Psoas muscle (tissue), 8 donors: ENCODE results near the gene PTHLH. TPM values are rescaled to one million over a fixed set of nuclear protein-coding genes. Genes with fewer than 3 reads are reported as not detected.

Experiments
- ATAC-seq, 4 donors: fragments of 200-7000 bp; cut with Tn5 transposase; one replicate each; pipeline ENCODE4 v1.9.1; 2020; ENCODE audit warnings: moderate library complexity in 3 of 4, mild to moderate bottlenecking in 2 of 4
- DNase-seq, 2 donors: peaks; one replicate each; pipeline ENCODE4 v3.0.0-alpha.2; 2020
- H3K27ac ChIP-seq: fragments of 200-600 bp; one replicate; pipeline ENCODE4 v1.8.0; 2022
- H3K27me3 ChIP-seq, 3 donors: fragments of 200-600 bp in 1 of 3; one replicate each; pipeline versions ENCODE4 v1.6.1 to v1.8.0; 2013 to 2022; ENCODE audit warnings: low read length in 2 of 3, mild to moderate bottlenecking in 2 of 3, moderate library complexity in 1 of 3; ENCODE audit not compliant: insufficient read depth in 3 of 3
- H3K36me3 ChIP-seq, 2 donors: fragments of 200-600 bp in 1 of 2; one replicate each; pipeline versions ENCODE4 v1.6.1 to v1.8.0; 2013 to 2022; ENCODE audit warnings: low read depth in 1 of 2, mild to moderate bottlenecking in 1 of 2, moderate library complexity in 1 of 2; ENCODE audit not compliant: insufficient read depth in 1 of 2
- H3K4me1 ChIP-seq: fragments of 200-600 bp; one replicate; pipeline ENCODE4 v1.8.0; 2022
- H3K4me3 ChIP-seq: fragments of 200-600 bp; one replicate; pipeline ENCODE4 v1.8.0; 2022; ENCODE audit warnings: mild to moderate bottlenecking
- H3K9me3 ChIP-seq: fragments of 200-600 bp; one replicate; pipeline ENCODE4 v1.8.0; 2022
- WGBS, 3 donors: extraction: QIAGEN DNeasy Blood & Tissue Kit; methylation state at CpG; one replicate each; pipeline versions ENCODE4 v1.1.6 to v1.1.7; 2013; 5-methylcytosine and 5-hydroxymethylcytosine counted together
- intact Hi-C, 2 donors: fragments of 100-400 bp; cut with DNase I; formaldehyde crosslinking; loops; one replicate each; pipeline versions ENCODE4 v1.11.0 to v1.14.2; 2022
- polyA plus RNA-seq, 3 donors: library from polyadenylated mRNA; stranded (reverse); fragments of 200-250 nt; gene quantifications; one replicate each; pipeline ENCODE4 v1.2.3, GENCODE V29; 2013
- total RNA-seq, 4 donors: library from RNA; stranded (reverse); fragmentation: NEBNext Ultra II Directional in 2 of 4; extraction: Animal tissue kit (Norgen Biotek cat#: 25700) in 2 of 4; gene quantifications; one replicate each; pipeline versions ENCODE4 v1.2.1 to v1.2.4, GENCODE V29; 2021 to 2023
- TF ChIP-seq, protein P1 (sequence below): fragments of 200-600 bp; IDR thresholded peaks from one replicate; pipeline ENCODE4 v1.8.0; 2022; ENCODE audit warnings: antibody characterized with exemption
- donor health status: healthy with polysubstance abuse.
- donor health status: DM: no; HTN: no; CAD: no; lungs with moderate emphysema.
- donor health status: Bipolar disorder and iron deficiency.
- donor health status: healthy.
- donor health status: DM: yes; HTN: yes; CAD: no.
- donor health status: DM: no; HTN: no; CAD: no.
- donor health status: DM: no; HTN: no; CAD: no.
- donor health status: DM: yes; HTN: yes; CAD: no.

PTHLH gene
- total and polyA plus RNA-seq, 7 donors: 0.08 to 0.54 (median 0.25) TPM; not detected in 3

DNA sequence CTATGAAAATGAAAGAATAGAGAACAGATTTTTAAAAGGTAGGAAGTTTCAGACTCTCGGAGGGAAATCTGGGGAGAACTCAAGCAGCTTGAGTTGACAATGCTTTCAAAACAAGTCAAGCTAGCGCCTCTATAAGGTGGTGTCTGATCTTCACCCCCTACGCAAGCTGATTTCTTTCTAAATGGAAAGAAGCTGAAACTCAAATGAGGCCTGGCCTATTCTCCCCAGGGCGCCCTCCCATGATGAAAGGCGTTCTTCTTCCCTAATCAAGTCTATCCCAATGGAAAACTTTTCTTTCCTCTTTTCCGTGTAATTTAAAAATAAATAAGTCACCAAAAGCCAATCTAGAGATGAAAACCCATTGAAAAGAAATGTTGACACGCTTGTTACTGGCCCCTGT, 20.6 kb downstream of the PTHLH start:
- WGBS, 3 donors: 66 to 85% (median 79%) methylated on average over 7 of the region's 7 CpGs
- H3K9me3 ChIP-seq: no peaks in the 10 kb centered on the region
- DNase-seq: no peak
- no peak overlapping the region for H3K4me3 ChIP-seq
- H3K27me3 ChIP-seq: no peaks in the 10 kb centered on the region
- no peaks in the 10 kb centered on the region for H3K4me1 ChIP-seq
- no peak overlapping the region for H3K27ac ChIP-seq
- TF ChIP-seq, protein P1, sequence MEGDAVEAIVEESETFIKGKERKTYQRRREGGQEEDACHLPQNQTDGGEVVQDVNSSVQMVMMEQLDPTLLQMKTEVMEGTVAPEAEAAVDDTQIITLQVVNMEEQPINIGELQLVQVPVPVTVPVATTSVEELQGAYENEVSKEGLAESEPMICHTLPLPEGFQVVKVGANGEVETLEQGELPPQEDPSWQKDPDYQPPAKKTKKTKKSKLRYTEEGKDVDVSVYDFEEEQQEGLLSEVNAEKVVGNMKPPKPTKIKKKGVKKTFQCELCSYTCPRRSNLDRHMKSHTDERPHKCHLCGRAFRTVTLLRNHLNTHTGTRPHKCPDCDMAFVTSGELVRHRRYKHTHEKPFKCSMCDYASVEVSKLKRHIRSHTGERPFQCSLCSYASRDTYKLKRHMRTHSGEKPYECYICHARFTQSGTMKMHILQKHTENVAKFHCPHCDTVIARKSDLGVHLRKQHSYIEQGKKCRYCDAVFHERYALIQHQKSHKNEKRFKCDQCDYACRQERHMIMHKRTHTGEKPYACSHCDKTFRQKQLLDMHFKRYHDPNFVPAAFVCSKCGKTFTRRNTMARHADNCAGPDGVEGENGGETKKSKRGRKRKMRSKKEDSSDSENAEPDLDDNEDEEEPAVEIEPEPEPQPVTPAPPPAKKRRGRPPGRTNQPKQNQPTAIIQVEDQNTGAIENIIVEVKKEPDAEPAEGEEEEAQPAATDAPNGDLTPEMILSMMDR: no peak
- intact Hi-C loops: no loop called here
- no peak for ATAC-seq
- H3K36me3 ChIP-seq: no peaks in the 10 kb centered on the region

GRCh38 chr12:27946421-27946820, 26.1 kb downstream of the PTHLH start:
- TF ChIP-seq, protein P1: no peak
- H3K27me3 ChIP-seq: no peaks in the 10 kb centered on the region
- no peaks in the 10 kb centered on the region for H3K36me3 ChIP-seq
- 83 to 98% (median 94%) methylated on average over 1 of the region's 1 CpG for WGBS, 3 donors
- no peaks in the 10 kb centered on the region for H3K4me1 ChIP-seq
- ATAC-seq (no peak), DNase-seq (no peak)
- H3K27ac ChIP-seq: no peak overlapping the region
- H3K9me3 ChIP-seq: no peaks in the 10 kb centered on the region
- intact Hi-C loops: no loop called here
- no peak overlapping the region for H3K4me3 ChIP-seq

DNA sequence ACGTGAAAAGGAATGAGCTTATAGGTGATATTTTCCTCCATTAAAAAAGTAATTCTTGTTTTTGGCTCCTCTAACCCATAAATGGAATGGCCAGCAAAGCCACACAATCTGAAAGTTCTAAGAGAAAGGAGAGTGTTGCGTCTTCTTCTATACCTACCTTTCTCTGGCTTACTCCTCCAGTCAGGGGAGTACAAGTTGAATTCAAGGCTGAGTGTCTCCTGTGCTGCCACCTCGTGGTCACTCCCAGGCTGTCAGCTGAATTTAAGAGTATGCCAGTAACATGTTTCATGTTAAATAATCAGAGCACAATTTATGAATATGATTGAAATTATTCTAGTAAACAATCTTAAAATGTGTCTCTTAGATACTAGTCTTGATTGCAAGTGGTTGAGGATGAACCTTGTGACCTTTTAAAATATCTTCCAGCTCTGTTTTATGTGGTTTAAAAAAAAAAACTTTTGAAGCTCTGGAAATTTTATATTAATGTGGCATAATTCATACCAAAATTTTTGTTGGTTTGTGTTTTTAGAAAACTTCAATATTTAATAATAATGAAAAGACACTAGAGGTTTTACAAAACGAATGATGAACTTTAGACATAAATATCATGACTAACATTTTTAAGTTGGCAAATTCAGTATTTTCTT, 31.7 kb downstream of the PTHLH start:
- ATAC-seq (peak in 3 of 4 donors; percentile 51 to 58 (median 55)), DNase-seq (peak; percentile 56 to 73)
- Histone ChIP-seq H3K4me1 (no peaks in the 10 kb centered on the region), H3K9me3 (no peaks in the 10 kb centered on the region), H3K4me3 (no peak overlapping the region), H3K36me3 (no peaks in the 10 kb centered on the region), H3K27me3 (no peaks in the 10 kb centered on the region), H3K27ac (no peak overlapping the region)
- TF ChIP-seq, protein P1: peak; percentile 56
- 36 to 43% (median 41%) methylated on average over 4 of the region's 4 CpGs for WGBS, 3 donors
- intact Hi-C loops: loop anchor here in 1 of 2 donors (2.0 kb wide), 1 partner anchor 208 kb away; no protein-coding TSS in a partner anchor

DNA sequence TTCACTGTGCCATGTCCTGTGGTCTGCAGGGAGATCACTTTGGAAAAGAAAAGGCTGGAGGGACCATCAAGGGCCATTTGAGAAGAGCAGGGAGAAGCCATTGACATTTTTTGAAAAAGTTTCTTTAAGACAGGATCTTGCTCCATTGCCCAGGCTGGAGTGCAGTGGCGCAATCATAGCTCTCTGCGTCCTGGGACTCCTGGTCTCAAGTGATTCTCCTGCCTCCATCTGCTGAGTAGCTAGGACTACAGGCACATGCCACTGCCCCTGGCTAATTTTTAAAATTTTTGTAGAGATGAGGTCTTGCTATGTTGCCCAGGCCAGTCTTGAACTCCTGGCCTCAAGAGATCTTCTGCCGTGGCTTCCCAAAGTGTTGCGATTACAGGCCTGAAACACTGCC, 32.3 kb downstream of the PTHLH start:
- Histone ChIP-seq H3K27ac (no peak overlapping the region), H3K4me1 (no peaks in the 10 kb centered on the region), H3K36me3 (no peaks in the 10 kb centered on the region), H3K9me3 (no peaks in the 10 kb centered on the region), H3K27me3 (no peaks in the 10 kb centered on the region), H3K4me3 (no peak overlapping the region)
- DNase-seq (no peak), ATAC-seq (no peak)
- intact Hi-C loops: loop anchor here in 1 of 2 donors (2.0 kb wide), 1 partner anchor 207 kb away; no protein-coding TSS in a partner anchor
- TF ChIP-seq, protein P1: no peak
- 98 to 100% (median 98%) methylated on average over 4 of the region's 4 CpGs for WGBS, 3 donors

DNA sequence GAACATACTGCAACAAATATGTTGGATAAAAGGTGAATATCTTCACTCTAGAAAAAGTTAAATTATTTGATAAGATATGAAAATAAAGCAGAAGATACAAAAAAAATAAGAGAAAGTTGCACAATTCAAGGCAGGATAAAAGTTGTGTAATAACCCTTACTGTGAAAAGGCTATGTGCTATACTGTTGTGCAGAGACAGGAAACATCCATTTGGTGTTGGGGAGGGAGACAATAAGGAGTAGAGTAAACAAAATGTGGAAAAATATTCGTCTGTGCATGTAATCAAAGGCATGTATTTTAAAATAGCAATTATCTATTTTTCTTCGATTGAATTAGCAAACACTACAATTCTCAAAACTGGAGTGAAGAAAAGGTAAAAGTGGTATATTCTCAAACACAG, 34.8 kb downstream of the PTHLH start:
- intact Hi-C loops: no loop called here
- no peaks in the 10 kb centered on the region for H3K36me3 ChIP-seq
- 55 to 61% (median 56%) methylated on average over 2 of the region's 2 CpGs for WGBS, 3 donors
- DNase-seq (no peak), ATAC-seq (no peak)
- TF ChIP-seq, protein P1: no peak
- H3K27ac ChIP-seq: no peak overlapping the region
- no peaks in the 10 kb centered on the region for H3K4me1 ChIP-seq
- no peaks in the 10 kb centered on the region for H3K27me3 ChIP-seq
- H3K9me3 ChIP-seq: no peaks in the 10 kb centered on the region
- H3K4me3 ChIP-seq: no peak overlapping the region
